GM18526 (cell line): ENCODE measurements around the gene PPP2R2D.

Source experiments
- POLR2A ChIP-seq: IDR thresholded peaks from 3 replicates; pipeline ENCODE4 v1.6.1; 2011; ENCODE audit not compliant: insufficient read length; ENCODE audit errors: extremely low read depth

PPP2R2D gene

GRCh38 chr10:131998050-131998844 lies 97.4 kb downstream of the PPP2R2D start:
- TF ChIP-seq POLR2A, result no peak

- TF ChIP-seq POLR2A, result no peak
Measured at GRCh38 chr10:131998845-131999681, 98.3 kb downstream of the PPP2R2D start.

GRCh38 chr10:132001238-132001972 lies 100.6 kb downstream of the PPP2R2D start:
- TF ChIP-seq POLR2A, result no peak

- no peak for TF ChIP-seq POLR2A
Measured at GRCh38 chr10:132002004-132002403, 101.2 kb downstream of the PPP2R2D start.

GRCh38 chr10:132003282-132003924 lies 102.6 kb downstream of the PPP2R2D start:
- no peak for TF ChIP-seq POLR2A

- no peak for TF ChIP-seq POLR2A
Measured at GRCh38 chr10:132004052-132004451, 103.2 kb downstream of the PPP2R2D start.

GRCh38 chr10:132005147-132005546 lies 104.3 kb downstream of the PPP2R2D start:
- no peak for TF ChIP-seq POLR2A

GRCh38 chr10:132006966-132007365 lies 106.2 kb downstream of the PPP2R2D start:
- no peak for TF ChIP-seq POLR2A

GRCh38 chr10:132007681-132008080 lies 106.9 kb downstream of the PPP2R2D start:
- no peak for TF ChIP-seq POLR2A
